ENCODE data around the gene TBX4. TPM values are rescaled to one million over a fixed set of nuclear protein-coding genes. Genes with fewer than 3 reads are reported as not detected.
A peak's percentile ranks its signal among the peaks of the same experiment; 100 is the strongest.

The TBX4 gene
- total and polyA plus RNA-seq, 2 of the 13 experiments (the other 11 are each of a cell fraction or from before 2014, with no cell fraction given), result 0.11 to 1.1 TPM

- TF ChIP-seq, protein P1, sequence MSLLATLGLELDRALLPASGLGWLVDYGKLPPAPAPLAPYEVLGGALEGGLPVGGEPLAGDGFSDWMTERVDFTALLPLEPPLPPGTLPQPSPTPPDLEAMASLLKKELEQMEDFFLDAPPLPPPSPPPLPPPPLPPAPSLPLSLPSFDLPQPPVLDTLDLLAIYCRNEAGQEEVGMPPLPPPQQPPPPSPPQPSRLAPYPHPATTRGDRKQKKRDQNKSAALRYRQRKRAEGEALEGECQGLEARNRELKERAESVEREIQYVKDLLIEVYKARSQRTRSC (CRISPR knock-in tag; IDR thresholded peaks at IDR 0.05; ENCODE audit: low read depth), result no peak
- TF ChIP-seq ZNF10 (CRISPR knock-in tag; IDR thresholded peaks at IDR 0.05; ENCODE audit: borderline replicate concordance, low read depth) (no peak), SIX1 (CRISPR knock-in tag; IDR thresholded peaks at IDR 0.05; ENCODE audit: borderline replicate concordance) (no peak), YEATS4 (CRISPR knock-in tag; IDR thresholded peaks at IDR 0.05; ENCODE audit: borderline replicate concordance) (peak; percentile 62; the same call in 1 of the 2 replicates), HDAC6 (IDR thresholded peaks at IDR 0.05; ENCODE audit: low read depth, low read length) (no peak), ELF3 (CRISPR knock-in tag; IDR thresholded peaks at IDR 0.05) (no peak), CEBPB (IDR thresholded peaks at IDR 0.05; ENCODE audit: borderline replicate concordance, low read depth, low read length) (no peak), ZNF282 (IDR thresholded peaks at IDR 0.05; ENCODE audit: partially characterized antibody) (no peak), SMAD1 (CRISPR knock-in tag; IDR thresholded peaks at IDR 0.05; ENCODE audit: borderline replicate concordance, low read depth) (no peak), HNRNPK (IDR thresholded peaks at IDR 0.05; ENCODE audit: low read depth, low read length, poor library complexity, severe bottlenecking) (no peak), ZNF589 (CRISPR knock-in tag; conservative IDR thresholded peaks at IDR 0.05) (no peak), FOXA3 (CRISPR knock-in tag; IDR thresholded peaks at IDR 0.05) (peak; percentile 97), IKZF4 (CRISPR knock-in tag; IDR thresholded peaks at IDR 0.05; ENCODE audit: borderline replicate concordance, low read depth, not compliant biosample characterization) (no peak)
- TF ChIP-seq, protein P2, sequence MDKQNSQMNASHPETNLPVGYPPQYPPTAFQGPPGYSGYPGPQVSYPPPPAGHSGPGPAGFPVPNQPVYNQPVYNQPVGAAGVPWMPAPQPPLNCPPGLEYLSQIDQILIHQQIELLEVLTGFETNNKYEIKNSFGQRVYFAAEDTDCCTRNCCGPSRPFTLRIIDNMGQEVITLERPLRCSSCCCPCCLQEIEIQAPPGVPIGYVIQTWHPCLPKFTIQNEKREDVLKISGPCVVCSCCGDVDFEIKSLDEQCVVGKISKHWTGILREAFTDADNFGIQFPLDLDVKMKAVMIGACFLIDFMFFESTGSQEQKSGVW (CRISPR knock-in tag; IDR thresholded peaks at IDR 0.05; ENCODE audit: borderline replicate concordance), result no peak
- TF ChIP-seq, protein P3, sequence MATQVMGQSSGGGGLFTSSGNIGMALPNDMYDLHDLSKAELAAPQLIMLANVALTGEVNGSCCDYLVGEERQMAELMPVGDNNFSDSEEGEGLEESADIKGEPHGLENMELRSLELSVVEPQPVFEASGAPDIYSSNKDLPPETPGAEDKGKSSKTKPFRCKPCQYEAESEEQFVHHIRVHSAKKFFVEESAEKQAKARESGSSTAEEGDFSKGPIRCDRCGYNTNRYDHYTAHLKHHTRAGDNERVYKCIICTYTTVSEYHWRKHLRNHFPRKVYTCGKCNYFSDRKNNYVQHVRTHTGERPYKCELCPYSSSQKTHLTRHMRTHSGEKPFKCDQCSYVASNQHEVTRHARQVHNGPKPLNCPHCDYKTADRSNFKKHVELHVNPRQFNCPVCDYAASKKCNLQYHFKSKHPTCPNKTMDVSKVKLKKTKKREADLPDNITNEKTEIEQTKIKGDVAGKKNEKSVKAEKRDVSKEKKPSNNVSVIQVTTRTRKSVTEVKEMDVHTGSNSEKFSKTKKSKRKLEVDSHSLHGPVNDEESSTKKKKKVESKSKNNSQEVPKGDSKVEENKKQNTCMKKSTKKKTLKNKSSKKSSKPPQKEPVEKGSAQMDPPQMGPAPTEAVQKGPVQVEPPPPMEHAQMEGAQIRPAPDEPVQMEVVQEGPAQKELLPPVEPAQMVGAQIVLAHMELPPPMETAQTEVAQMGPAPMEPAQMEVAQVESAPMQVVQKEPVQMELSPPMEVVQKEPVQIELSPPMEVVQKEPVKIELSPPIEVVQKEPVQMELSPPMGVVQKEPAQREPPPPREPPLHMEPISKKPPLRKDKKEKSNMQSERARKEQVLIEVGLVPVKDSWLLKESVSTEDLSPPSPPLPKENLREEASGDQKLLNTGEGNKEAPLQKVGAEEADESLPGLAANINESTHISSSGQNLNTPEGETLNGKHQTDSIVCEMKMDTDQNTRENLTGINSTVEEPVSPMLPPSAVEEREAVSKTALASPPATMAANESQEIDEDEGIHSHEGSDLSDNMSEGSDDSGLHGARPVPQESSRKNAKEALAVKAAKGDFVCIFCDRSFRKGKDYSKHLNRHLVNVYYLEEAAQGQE (IDR thresholded peaks at IDR 0.05; ENCODE audit: borderline replicate concordance in 1 of 2, low read depth in 1 of 2, low read length in 2 of 2), result no peak
- TF ChIP-seq, protein P4, sequence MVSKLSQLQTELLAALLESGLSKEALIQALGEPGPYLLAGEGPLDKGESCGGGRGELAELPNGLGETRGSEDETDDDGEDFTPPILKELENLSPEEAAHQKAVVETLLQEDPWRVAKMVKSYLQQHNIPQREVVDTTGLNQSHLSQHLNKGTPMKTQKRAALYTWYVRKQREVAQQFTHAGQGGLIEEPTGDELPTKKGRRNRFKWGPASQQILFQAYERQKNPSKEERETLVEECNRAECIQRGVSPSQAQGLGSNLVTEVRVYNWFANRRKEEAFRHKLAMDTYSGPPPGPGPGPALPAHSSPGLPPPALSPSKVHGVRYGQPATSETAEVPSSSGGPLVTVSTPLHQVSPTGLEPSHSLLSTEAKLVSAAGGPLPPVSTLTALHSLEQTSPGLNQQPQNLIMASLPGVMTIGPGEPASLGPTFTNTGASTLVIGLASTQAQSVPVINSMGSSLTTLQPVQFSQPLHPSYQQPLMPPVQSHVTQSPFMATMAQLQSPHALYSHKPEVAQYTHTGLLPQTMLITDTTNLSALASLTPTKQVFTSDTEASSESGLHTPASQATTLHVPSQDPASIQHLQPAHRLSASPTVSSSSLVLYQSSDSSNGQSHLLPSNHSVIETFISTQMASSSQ (IDR thresholded peaks at IDR 0.05; ENCODE audit: low read depth), result no peak
- TF ChIP-seq, protein P4 (CRISPR knock-in tag; IDR thresholded peaks at IDR 0.05; ENCODE audit: borderline replicate concordance), result peak; percentile 67; the same call in 1 of the 2 replicates
Measured at GRCh38 chr17:61454381-61455323, 2.4 kb downstream of the TBX4 start (continued).

Data from HepG2 (cell line).